HG03520 (cell line): ENCODE measurements around the gene SIX6.

Experiments
- ATAC-seq: cut with Tn5 transposase; IDR thresholded peaks from one replicate; pipeline ENCODE4 v1.9.1; 2021; ENCODE audit warnings: mild to moderate bottlenecking, moderate library complexity; ENCODE audit not compliant: unreplicated experiment

The SIX6 gene

GRCh38 chr14:60512973-60513571, 4.1 kb downstream of the SIX6 start:
- ATAC-seq: no peak

DNA sequence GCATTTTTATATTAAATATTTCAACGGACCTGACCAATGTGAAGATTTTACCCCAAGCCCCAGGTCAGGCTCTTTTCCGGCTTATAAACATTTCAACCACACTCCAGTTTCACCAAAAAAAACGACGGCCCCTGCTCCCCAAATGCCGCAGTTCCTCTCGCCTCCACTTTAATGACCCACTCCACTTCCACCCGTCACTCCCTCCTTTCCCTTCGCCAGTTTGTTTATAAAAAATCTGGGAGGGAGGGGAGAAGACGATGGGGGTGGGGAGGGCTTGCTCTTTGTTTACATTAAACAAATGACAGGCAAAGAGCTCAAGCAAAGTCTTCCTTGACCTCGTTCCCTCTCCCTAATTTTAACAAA, 5.4 kb downstream of the SIX6 start:
- ATAC-seq: no peak

DNA sequence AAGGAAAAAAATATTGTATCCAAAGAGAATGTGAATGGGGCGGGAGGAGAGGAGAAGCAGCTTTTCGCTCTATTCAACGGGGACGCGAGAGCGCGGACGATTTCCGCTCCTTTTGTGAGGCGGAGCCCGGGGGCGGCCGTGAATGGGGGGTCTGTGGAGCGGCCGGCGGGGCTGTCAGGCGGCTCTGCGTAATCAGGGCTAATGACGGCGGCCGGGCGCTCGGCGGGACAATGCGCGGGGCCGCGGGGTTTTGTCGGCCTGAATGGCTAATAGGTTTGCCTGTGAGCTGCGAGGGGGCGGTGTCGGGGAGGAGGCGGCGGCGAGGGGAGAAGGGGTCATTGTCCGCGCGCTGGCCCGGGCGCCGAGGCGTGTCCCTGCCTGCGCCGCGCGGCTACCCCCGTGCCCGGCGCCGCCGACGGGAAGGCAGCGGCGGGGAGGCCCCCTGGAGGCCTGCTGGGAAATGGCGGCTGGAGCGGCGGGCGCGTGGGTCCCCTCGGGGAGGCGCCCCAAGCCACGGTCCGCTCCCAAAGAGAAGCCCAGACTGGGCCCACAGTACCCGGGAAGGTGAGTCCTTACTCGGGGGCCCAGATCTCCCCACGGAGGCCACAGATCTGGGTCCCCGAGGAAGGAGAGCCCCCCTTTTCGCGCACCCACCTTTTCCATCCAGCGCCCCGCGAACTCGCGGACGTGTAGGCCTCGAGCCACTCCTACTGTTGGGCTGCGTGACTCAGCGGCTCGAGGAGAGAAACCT, 6.0 kb downstream of the SIX6 start:
- no peak for ATAC-seq

GRCh38 chr14:60515511-60516289, 6.8 kb downstream of the SIX6 start:
- ATAC-seq: no peak

- ATAC-seq: no peak
Measured at GRCh38 chr14:60532442-60532841, 23.5 kb downstream of the SIX6 start.

- no peak for ATAC-seq
Measured at GRCh38 chr14:60537663-60538062, 28.7 kb downstream of the SIX6 start.

DNA sequence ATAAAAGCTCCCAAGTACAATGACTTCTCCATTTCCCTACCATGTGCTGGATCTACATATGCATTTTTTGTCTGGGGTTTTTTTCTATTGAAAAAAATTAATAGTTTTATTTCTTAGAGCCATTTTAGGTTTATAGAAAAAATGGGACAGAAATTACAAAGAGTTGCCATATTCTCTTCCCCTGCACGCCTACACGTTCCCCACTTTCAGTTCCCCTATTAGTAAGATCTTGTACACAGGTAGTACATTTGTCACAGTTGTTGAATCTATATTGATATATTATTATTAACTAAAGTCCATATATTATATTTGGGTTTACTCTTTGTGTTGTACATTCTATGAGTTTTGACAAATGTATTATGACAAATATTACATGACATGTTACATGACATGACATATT, 35.7 kb downstream of the SIX6 start:
- no peak for ATAC-seq

DNA sequence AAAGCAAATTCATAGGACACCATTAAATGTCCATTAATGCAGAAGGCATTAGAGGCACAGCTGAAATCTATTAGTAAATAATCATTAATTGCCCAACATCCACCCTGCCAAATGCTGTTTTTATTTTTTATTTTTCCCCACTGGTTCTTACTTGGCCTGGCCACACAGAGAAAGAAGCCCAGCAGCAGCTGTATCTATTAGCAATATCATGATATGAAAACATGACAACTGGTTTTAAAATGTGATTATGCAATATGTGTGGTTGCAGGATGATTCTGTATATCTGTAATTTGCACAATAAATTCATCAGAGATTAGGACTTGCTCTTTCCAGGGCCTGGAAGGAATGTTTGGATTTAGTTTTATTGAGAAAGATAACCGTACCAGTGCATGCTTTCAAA, 44.9 kb downstream of the SIX6 start:
- ATAC-seq: no peak

DNA sequence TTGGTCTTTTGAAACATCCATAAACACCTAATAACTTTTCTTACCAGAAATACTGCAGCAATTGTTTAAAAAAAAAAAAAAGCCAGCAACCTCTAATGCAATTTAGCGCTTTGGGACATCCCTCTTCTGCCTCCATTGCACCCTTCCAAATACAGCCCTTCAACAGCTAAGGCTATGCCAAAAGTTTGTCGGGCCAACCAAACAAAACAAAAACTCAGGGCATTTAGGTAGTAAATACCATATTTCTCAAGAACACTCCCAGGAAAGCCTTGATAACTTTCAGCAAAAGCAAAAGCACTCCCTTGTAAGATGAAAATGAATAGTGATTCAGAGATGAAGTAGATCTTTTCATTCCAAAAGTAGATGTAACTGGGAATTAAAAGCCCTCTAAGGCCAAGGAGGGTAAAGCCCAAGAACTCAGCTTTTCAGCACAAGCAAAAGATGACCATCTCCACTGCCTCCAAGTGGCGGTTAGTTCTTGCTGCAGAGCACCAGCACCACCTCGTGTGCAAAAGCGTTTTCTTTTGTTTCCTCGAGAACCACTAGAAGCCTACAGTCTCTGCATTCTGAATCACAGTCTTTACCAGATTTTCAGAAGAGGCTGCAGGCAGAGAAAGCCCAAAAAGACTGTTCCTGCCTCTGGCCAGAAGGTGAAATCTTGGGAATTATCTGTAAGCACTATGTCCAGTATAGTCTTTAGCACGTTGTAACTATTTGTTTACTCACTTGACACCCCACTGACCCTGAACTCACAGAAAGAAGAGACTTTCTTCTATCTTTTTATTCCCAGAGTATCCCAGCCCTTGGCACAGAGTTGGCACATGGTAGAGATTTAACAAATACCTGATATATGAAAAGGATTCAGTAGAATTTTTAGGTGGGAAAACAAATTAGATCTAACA, 53.1 kb downstream of the SIX6 start:
- no peak for ATAC-seq
